Measurements from ENCODE around the gene NUDCD3. TPM values are rescaled to one million over a fixed set of nuclear protein-coding genes. Genes with fewer than 3 reads are reported as not detected.

NUDCD3 gene
- total RNA-seq, 3 donors from 2014 or later, result 68.4 to 80.3 (median 75.7) TPM

GRCh38 chr7:44477063-44477830 is 13.2 kb downstream of the NUDCD3 start:
- H3K4me3 Mint-ChIP-seq, result no peak overlapping the region
- peaks cover 44% of the 10 kb centered on the region for H3K4me1 Mint-ChIP-seq (ENCODE audit: low read depth)
- ATAC-seq (peak; percentile 92 to 98), DNase-seq (peak; percentile 50)
- H3K27me3 Mint-ChIP-seq (ENCODE audit: low read depth), result no peaks in the 10 kb centered on the region
- H3K9me3 Mint-ChIP-seq, result peaks cover 1% of the 10 kb centered on the region
- H3K36me3 Mint-ChIP-seq (ENCODE audit: insufficient read depth), result peaks cover 44% of the 10 kb centered on the region

- H3K4me3 Mint-ChIP-seq, result no peak overlapping the region
- no peaks in the 10 kb centered on the region for H3K9me3 Mint-ChIP-seq
These were observed 14.1 kb downstream of the NUDCD3 start for GRCh38 chr7:44476313-44476712.

GRCh38 chr7:44473295-44473694 is 17.2 kb downstream of the NUDCD3 start:
- ATAC-seq (no peak), DNase-seq (no peak)
- Mint-ChIP-seq H3K4me3 (no peak overlapping the region), H3K36me3 (ENCODE audit: insufficient read depth) (peaks cover 44% of the 10 kb centered on the region), H3K27me3 (ENCODE audit: low read depth) (no peaks in the 10 kb centered on the region), H3K4me1 (ENCODE audit: low read depth) (peaks cover 56% of the 10 kb centered on the region), H3K9me3 (no peaks in the 10 kb centered on the region)

More at GRCh38 chr7:44476313-44476712, 14.1 kb downstream of the NUDCD3 start:
- peaks cover 51% of the 10 kb centered on the region for H3K4me1 Mint-ChIP-seq (ENCODE audit: low read depth)
- no peak for DNase-seq
- H3K27me3 Mint-ChIP-seq (ENCODE audit: low read depth), result no peaks in the 10 kb centered on the region
- ATAC-seq, result no peak
- H3K36me3 Mint-ChIP-seq (ENCODE audit: insufficient read depth), result peaks cover 43% of the 10 kb centered on the region

GRCh38 chr7:44472843-44473242 is 17.6 kb downstream of the NUDCD3 start:
- Mint-ChIP-seq H3K27me3 (ENCODE audit: low read depth) (no peaks in the 10 kb centered on the region), H3K9me3 (no peaks in the 10 kb centered on the region), H3K36me3 (ENCODE audit: insufficient read depth) (peaks cover 48% of the 10 kb centered on the region), H3K4me3 (no peak overlapping the region), H3K4me1 (ENCODE audit: low read depth) (peaks cover 57% of the 10 kb centered on the region)
- ATAC-seq (no peak), DNase-seq (no peak)

- no peak for ATAC-seq
- no peak for DNase-seq
- H3K4me3 Mint-ChIP-seq, result no peak overlapping the region
- H3K9me3 Mint-ChIP-seq, result no peaks in the 10 kb centered on the region
- peaks cover 57% of the 10 kb centered on the region for H3K4me1 Mint-ChIP-seq (ENCODE audit: low read depth)
- peaks cover 53% of the 10 kb centered on the region for H3K36me3 Mint-ChIP-seq (ENCODE audit: insufficient read depth)
- no peaks in the 10 kb centered on the region for H3K27me3 Mint-ChIP-seq (ENCODE audit: low read depth)
These were observed 18.6 kb downstream of the NUDCD3 start for GRCh38 chr7:44471850-44472249.

GRCh38 chr7:44471436-44471835 is 19.0 kb downstream of the NUDCD3 start:
- Mint-ChIP-seq H3K36me3 (ENCODE audit: insufficient read depth) (peaks cover 50% of the 10 kb centered on the region), H3K4me1 (ENCODE audit: low read depth) (peaks cover 59% of the 10 kb centered on the region), H3K4me3 (no peak overlapping the region), H3K9me3 (no peaks in the 10 kb centered on the region), H3K27me3 (ENCODE audit: low read depth) (no peaks in the 10 kb centered on the region)
- ATAC-seq (no peak), DNase-seq (no peak)

GRCh38 chr7:44470628-44471245 is 19.7 kb downstream of the NUDCD3 start:
- H3K4me3 Mint-ChIP-seq, result no peak overlapping the region
- ATAC-seq (no peak), DNase-seq (no peak)
- H3K4me1 Mint-ChIP-seq (ENCODE audit: low read depth), result peaks cover 64% of the 10 kb centered on the region
- no peaks in the 10 kb centered on the region for H3K27me3 Mint-ChIP-seq (ENCODE audit: low read depth)
- no peaks in the 10 kb centered on the region for H3K9me3 Mint-ChIP-seq
- H3K36me3 Mint-ChIP-seq (ENCODE audit: insufficient read depth), result peaks cover 47% of the 10 kb centered on the region

GRCh38 chr7:44470135-44470479 is 20.4 kb downstream of the NUDCD3 start:
- Mint-ChIP-seq H3K27me3 (ENCODE audit: low read depth) (no peaks in the 10 kb centered on the region), H3K4me1 (ENCODE audit: low read depth) (peaks cover 69% of the 10 kb centered on the region), H3K9me3 (no peaks in the 10 kb centered on the region), H3K36me3 (ENCODE audit: insufficient read depth) (peaks cover 50% of the 10 kb centered on the region), H3K4me3 (no peak overlapping the region)
- DNase-seq (no peak), ATAC-seq (no peak)

GRCh38 chr7:44469461-44470134 is 20.9 kb downstream of the NUDCD3 start:
- no peak for DNase-seq
- H3K4me3 Mint-ChIP-seq, result no peak overlapping the region
- H3K36me3 Mint-ChIP-seq (ENCODE audit: insufficient read depth), result peaks cover 54% of the 10 kb centered on the region
- peaks cover 71% of the 10 kb centered on the region for H3K4me1 Mint-ChIP-seq (ENCODE audit: low read depth)
- ATAC-seq, result no peak
- no peaks in the 10 kb centered on the region for H3K27me3 Mint-ChIP-seq (ENCODE audit: low read depth)
- no peaks in the 10 kb centered on the region for H3K9me3 Mint-ChIP-seq

GRCh38 chr7:44467217-44467548 is 23.3 kb downstream of the NUDCD3 start:
- Mint-ChIP-seq H3K36me3 (ENCODE audit: insufficient read depth) (peaks cover 50% of the 10 kb centered on the region), H3K9me3 (no peaks in the 10 kb centered on the region), H3K27me3 (ENCODE audit: low read depth) (no peaks in the 10 kb centered on the region), H3K4me3 (no peak overlapping the region), H3K4me1 (ENCODE audit: low read depth) (peaks cover 63% of the 10 kb centered on the region)
- ATAC-seq (no peak), DNase-seq (no peak)

- Mint-ChIP-seq H3K27me3 (ENCODE audit: low read depth) (no peaks in the 10 kb centered on the region), H3K36me3 (ENCODE audit: insufficient read depth) (peaks cover 50% of the 10 kb centered on the region), H3K4me3 (no peak overlapping the region), H3K9me3 (no peaks in the 10 kb centered on the region), H3K4me1 (ENCODE audit: low read depth) (peaks cover 64% of the 10 kb centered on the region)
- ATAC-seq (peak; percentile 47 to 65), DNase-seq (no peak)
These were observed 23.9 kb downstream of the NUDCD3 start for GRCh38 chr7:44466300-44467216.

- Mint-ChIP-seq H3K4me1 (ENCODE audit: low read depth) (peaks cover 71% of the 10 kb centered on the region), H3K36me3 (ENCODE audit: insufficient read depth) (peaks cover 47% of the 10 kb centered on the region), H3K27me3 (ENCODE audit: low read depth) (no peaks in the 10 kb centered on the region), H3K9me3 (no peaks in the 10 kb centered on the region), H3K4me3 (no peak overlapping the region)
- ATAC-seq (no peak), DNase-seq (no peak)
These were observed 25.0 kb downstream of the NUDCD3 start for GRCh38 chr7:44465490-44465889.

- H3K27me3 Mint-ChIP-seq (ENCODE audit: low read depth), result no peaks in the 10 kb centered on the region
These were observed 27.2 kb downstream of the NUDCD3 start for GRCh38 chr7:44463169-44463808.

GRCh38 chr7:44461387-44461786 is 29.1 kb downstream of the NUDCD3 start:
- H3K27me3 Mint-ChIP-seq (ENCODE audit: low read depth), result no peaks in the 10 kb centered on the region
- H3K36me3 Mint-ChIP-seq (ENCODE audit: insufficient read depth), result peaks cover 27% of the 10 kb centered on the region
- no peaks in the 10 kb centered on the region for H3K9me3 Mint-ChIP-seq
- H3K4me1 Mint-ChIP-seq (ENCODE audit: low read depth), result peaks cover 69% of the 10 kb centered on the region
- ATAC-seq (peak; percentile 70 to 76), DNase-seq (peak; percentile 12)
- peak overlapping the region; percentile 50 for H3K4me3 Mint-ChIP-seq

More at GRCh38 chr7:44463169-44463808, 27.2 kb downstream of the NUDCD3 start:
- Mint-ChIP-seq H3K9me3 (no peaks in the 10 kb centered on the region), H3K4me3 (no peak overlapping the region), H3K4me1 (ENCODE audit: low read depth) (peaks cover 67% of the 10 kb centered on the region), H3K36me3 (ENCODE audit: insufficient read depth) (peaks cover 38% of the 10 kb centered on the region)
- no peak for DNase-seq
- no peak for ATAC-seq

All from activated T-cell treated with anti-CD3 and anti-CD28 coated beads, Interleukin-2, amount 50 U/mL, for 4 hours (primary cell).